ENCODE results near the gene ARHGAP12.

DNA sequence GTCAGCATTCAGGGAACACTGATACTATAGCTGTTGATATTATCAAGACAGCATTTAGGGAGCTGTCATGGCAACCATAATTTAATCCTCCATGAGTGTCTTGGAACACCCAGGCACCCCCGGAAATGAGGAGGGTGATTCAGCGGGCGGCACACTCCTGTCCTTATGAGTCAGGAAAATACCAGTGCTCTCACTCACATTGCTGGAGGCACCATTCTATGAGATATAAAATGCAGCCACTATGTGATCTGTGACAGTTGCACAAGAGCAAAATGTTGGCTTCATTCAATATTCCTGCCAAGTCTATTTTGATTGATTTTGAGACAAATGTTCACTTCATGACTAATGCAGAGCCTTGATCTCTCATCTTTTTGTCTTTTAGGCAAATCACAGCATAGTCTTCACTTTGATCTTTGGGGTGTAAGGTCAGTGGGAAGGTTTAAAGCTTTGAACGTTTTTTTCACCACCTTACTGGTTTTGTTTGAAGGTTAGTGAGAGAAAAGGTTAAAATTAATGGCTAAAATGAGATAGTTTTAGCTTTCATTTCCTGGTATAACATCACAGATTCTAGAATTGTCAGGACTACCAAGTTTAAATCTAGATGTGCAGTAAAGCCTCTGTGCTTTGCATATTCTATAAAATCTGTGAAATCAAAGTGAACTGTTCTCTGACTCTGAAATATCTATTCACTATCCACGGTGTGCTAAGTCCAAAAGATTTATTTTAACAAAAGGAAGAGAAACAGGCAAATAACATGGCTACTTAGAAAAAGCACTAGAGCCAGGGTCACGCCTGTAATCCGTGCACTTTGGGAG lies 12.4 kb upstream of the ARHGAP12 start:
- peak; percentile 99 for TF ChIP-seq JUND (IDR thresholded peaks at IDR 0.05)
- TF ChIP-seq, protein P1, sequence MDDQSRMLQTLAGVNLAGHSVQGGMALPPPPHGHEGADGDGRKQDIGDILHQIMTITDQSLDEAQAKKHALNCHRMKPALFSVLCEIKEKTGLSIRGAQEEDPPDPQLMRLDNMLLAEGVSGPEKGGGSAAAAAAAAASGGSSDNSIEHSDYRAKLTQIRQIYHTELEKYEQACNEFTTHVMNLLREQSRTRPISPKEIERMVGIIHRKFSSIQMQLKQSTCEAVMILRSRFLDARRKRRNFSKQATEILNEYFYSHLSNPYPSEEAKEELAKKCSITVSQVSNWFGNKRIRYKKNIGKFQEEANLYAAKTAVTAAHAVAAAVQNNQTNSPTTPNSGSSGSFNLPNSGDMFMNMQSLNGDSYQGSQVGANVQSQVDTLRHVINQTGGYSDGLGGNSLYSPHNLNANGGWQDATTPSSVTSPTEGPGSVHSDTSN (IDR thresholded peaks at IDR 0.05): peak; percentile 97
- TF ChIP-seq EZH2phosphoT487 (IDR thresholded peaks at IDR 0.05; ENCODE audit: borderline replicate concordance, low read depth): no peak
- peak; percentile 4; the same call in 1 of the 2 replicates for TF ChIP-seq RAD21 (IDR thresholded peaks at IDR 0.05; ENCODE audit: low read length)
- TF ChIP-seq, protein P2, sequence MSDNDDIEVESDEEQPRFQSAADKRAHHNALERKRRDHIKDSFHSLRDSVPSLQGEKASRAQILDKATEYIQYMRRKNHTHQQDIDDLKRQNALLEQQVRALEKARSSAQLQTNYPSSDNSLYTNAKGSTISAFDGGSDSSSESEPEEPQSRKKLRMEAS (IDR thresholded peaks at IDR 0.05; ENCODE audit: low read depth): peak; percentile 57; the same call in 1 of the 2 replicates
- TF ChIP-seq, protein P3, sequence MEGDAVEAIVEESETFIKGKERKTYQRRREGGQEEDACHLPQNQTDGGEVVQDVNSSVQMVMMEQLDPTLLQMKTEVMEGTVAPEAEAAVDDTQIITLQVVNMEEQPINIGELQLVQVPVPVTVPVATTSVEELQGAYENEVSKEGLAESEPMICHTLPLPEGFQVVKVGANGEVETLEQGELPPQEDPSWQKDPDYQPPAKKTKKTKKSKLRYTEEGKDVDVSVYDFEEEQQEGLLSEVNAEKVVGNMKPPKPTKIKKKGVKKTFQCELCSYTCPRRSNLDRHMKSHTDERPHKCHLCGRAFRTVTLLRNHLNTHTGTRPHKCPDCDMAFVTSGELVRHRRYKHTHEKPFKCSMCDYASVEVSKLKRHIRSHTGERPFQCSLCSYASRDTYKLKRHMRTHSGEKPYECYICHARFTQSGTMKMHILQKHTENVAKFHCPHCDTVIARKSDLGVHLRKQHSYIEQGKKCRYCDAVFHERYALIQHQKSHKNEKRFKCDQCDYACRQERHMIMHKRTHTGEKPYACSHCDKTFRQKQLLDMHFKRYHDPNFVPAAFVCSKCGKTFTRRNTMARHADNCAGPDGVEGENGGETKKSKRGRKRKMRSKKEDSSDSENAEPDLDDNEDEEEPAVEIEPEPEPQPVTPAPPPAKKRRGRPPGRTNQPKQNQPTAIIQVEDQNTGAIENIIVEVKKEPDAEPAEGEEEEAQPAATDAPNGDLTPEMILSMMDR (IDR thresholded peaks at IDR 0.05): no peak
